ENCODE results near the gene WFDC8.

DNA sequence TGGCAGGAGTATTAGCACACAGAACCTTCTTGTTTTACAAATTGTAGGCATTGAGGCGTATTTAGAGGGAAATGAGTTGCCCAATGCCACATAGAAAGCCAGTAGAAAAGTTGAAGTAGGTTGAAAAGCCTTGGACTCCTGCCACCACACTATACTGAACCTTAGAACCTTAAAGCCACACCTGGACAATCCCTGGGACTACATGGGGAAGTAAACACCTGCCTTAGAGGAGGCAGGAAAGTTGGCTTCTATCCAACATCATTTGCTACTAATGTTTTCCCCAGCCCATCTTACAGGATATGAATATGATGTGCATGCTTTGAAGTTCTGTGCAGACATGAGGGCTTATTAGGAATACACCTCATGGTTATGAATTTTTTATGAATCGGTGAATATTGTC is 26.6 kb downstream of the WFDC8 start:
- TF ChIP-seq TAF1 (IDR thresholded peaks at IDR 0.05; ENCODE audit: borderline replicate concordance, low read depth, low read length) (no peak), ZBTB33 (IDR thresholded peaks at IDR 0.05; ENCODE audit: borderline replicate concordance, low read depth) (no peak), EP300 (IDR thresholded peaks at IDR 0.05; ENCODE audit: borderline replicate concordance in 1 of 2, low read depth in 1 of 2, low read length in 1 of 2) (no peak), PBX3 (IDR thresholded peaks at IDR 0.05) (no peak), NRF1 (IDR thresholded peaks at IDR 0.05; ENCODE audit: low read depth, low read length) (no peak), EZH2phosphoT487 (IDR thresholded peaks at IDR 0.05; ENCODE audit: borderline replicate concordance, low read depth) (no peak), SMC3 (IDR thresholded peaks at IDR 0.05; ENCODE audit: low read depth, low read length) (no peak)
- TF ChIP-seq, protein P1, sequence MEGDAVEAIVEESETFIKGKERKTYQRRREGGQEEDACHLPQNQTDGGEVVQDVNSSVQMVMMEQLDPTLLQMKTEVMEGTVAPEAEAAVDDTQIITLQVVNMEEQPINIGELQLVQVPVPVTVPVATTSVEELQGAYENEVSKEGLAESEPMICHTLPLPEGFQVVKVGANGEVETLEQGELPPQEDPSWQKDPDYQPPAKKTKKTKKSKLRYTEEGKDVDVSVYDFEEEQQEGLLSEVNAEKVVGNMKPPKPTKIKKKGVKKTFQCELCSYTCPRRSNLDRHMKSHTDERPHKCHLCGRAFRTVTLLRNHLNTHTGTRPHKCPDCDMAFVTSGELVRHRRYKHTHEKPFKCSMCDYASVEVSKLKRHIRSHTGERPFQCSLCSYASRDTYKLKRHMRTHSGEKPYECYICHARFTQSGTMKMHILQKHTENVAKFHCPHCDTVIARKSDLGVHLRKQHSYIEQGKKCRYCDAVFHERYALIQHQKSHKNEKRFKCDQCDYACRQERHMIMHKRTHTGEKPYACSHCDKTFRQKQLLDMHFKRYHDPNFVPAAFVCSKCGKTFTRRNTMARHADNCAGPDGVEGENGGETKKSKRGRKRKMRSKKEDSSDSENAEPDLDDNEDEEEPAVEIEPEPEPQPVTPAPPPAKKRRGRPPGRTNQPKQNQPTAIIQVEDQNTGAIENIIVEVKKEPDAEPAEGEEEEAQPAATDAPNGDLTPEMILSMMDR (IDR thresholded peaks at IDR 0.05): no peak
- TF ChIP-seq, protein P2, sequence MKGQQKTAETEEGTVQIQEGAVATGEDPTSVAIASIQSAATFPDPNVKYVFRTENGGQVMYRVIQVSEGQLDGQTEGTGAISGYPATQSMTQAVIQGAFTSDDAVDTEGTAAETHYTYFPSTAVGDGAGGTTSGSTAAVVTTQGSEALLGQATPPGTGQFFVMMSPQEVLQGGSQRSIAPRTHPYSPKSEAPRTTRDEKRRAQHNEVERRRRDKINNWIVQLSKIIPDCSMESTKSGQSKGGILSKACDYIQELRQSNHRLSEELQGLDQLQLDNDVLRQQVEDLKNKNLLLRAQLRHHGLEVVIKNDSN (IDR thresholded peaks at IDR 0.05; ENCODE audit: borderline replicate concordance, low read depth): no peak

Measured in SK-N-SH (cell line).